Sigmoid colon (tissue), 4 donors: Measurements from ENCODE around the gene FOSL2.

Experiments
- EP300 ChIP-seq, 4 donors: sonication (generic); formaldehyde crosslinking; IDR thresholded peaks; one replicate each; pipeline ENCODE4 v1.6.1; 2017; ENCODE audit warnings: antibody characterized with exemption in 4 of 4
- POLR2A ChIP-seq, 2 donors: fragments of 450-650 bp; IDR thresholded peaks; one replicate each; pipeline ENCODE4 v1.6.1; 2016; ENCODE audit warnings: antibody characterized with exemption in 2 of 2, mild to moderate bottlenecking in 2 of 2, moderate library complexity in 2 of 2
- TF ChIP-seq, protein P1 (sequence below), 4 experiments: fragments of 450-650 bp in 3 of 4; fragments of 200-600 bp in 1 of 4; IDR thresholded peaks; one replicate each; pipeline ENCODE4 v1.5.1; 2016 to 2019; ENCODE audit warnings: antibody characterized with exemption in 4 of 4, mild to moderate bottlenecking in 3 of 4, moderate library complexity in 2 of 4

DNA sequence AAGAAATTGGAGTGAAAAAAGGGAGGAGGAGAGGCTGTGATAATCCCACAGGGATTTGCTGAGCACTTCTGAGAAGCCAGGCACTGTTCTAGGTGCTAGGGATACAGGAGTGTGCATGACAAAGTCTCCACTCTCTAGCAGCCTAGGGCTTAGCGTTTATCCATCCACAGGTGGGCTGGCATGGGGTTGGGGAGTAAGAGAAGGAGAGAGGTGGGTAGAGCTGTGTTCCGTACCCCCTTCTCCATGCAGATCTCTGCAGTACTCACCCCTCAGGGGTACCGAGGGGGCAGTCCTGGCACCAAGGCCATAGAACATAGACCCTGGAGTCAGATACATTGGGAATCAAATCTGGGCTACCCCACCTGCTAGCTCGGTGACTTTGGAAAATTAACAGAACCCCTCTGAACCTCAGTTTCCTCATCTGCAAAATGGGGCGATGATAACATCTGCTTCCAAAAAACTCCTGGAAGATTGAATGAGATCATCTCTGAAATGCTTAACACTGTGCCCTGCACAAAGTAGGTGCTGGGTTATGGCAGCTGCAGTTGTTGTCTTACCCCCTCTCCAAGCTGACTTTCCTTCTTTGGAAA, 18.6 kb downstream of the FOSL2 start:
- TF ChIP-seq POLR2A (IDR thresholded peaks at IDR 0.05), result no peak
- TF ChIP-seq EP300 (IDR thresholded peaks at IDR 0.05), result no peak
- TF ChIP-seq, protein P1, sequence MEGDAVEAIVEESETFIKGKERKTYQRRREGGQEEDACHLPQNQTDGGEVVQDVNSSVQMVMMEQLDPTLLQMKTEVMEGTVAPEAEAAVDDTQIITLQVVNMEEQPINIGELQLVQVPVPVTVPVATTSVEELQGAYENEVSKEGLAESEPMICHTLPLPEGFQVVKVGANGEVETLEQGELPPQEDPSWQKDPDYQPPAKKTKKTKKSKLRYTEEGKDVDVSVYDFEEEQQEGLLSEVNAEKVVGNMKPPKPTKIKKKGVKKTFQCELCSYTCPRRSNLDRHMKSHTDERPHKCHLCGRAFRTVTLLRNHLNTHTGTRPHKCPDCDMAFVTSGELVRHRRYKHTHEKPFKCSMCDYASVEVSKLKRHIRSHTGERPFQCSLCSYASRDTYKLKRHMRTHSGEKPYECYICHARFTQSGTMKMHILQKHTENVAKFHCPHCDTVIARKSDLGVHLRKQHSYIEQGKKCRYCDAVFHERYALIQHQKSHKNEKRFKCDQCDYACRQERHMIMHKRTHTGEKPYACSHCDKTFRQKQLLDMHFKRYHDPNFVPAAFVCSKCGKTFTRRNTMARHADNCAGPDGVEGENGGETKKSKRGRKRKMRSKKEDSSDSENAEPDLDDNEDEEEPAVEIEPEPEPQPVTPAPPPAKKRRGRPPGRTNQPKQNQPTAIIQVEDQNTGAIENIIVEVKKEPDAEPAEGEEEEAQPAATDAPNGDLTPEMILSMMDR (IDR thresholded peaks at IDR 0.05), result no peak
